B cell (primary cell): ENCODE measurements around the gene NPNT. TPM values are rescaled to one million over a fixed set of nuclear protein-coding genes. Genes with fewer than 3 reads are reported as not detected.

Source experiments
- ATAC-seq: fragments of 200-7000 bp; cut with Tn5 transposase; one replicate; pipeline ENCODE4 v1.10.0; 2021; ENCODE audit warnings: low read depth, mild to moderate bottlenecking, moderate number of reproducible peaks, moderate library complexity
- CTCF ChIA-PET: fragments of 350-600 bp; sonication (Branson Sonifier 250); formaldehyde crosslinking; loops from one replicate; lab custom pipeline; 2021; ENCODE audit warnings: antibody characterized with exemption, inconsistent platforms; lab: Charles Lee
- POLR2A ChIA-PET: fragments of 350-600 bp; sonication (Branson Sonifier 250); formaldehyde crosslinking; loops from one replicate; lab custom pipeline; 2021; ENCODE audit warnings: antibody characterized with exemption; lab: Charles Lee
- DNase-seq: peaks from one replicate; pipeline ENCODE4 v3.0.0; 2013
- H2AFZ ChIP-seq: 2 replicates; pipeline ENCODE4 v1.6.1; 2012; ENCODE audit warnings: mild to moderate bottlenecking, low read depth, low read length; ENCODE audit not compliant: insufficient read depth, poor library complexity, severe bottlenecking
- H3K27ac ChIP-seq, 2 donors: 1 replicate in 1 of 2; 2 replicates in 1 of 2; pipeline ENCODE4 v1.5.1; 2012 to 2013; ENCODE audit warnings: low read length in 2 of 2, mild to moderate bottlenecking in 2 of 2, moderate library complexity in 1 of 2
- H3K27me3 ChIP-seq, 4 experiments: fragments of 200-600 bp in 1 of 4; sonication (generic) in 1 of 4; replicated peaks in 1 of 4; 1 replicate in 2 of 4; 2 replicates in 2 of 4; pipeline versions ENCODE4 v1.6.1 to v1.7.0; 2013 to 2016; ENCODE audit warnings: low read length in 3 of 4, mild to moderate bottlenecking in 2 of 4, mixed read lengths in 1 of 4, moderate library complexity in 1 of 4; ENCODE audit not compliant: insufficient read depth in 4 of 4, control insufficient read depth in 3 of 4; ENCODE audit errors: control extremely low read depth in 1 of 4
- H3K36me3 ChIP-seq, 2 experiments: replicated peaks in 1 of 2; 1 replicate in 1 of 2; 2 replicates in 1 of 2; pipeline versions ENCODE4 v1.6.1 to v1.7.1; 2013; ENCODE audit warnings: low read length in 1 of 2; ENCODE audit not compliant: insufficient read depth in 2 of 2, control insufficient read depth in 1 of 2; ENCODE audit errors: control extremely low read depth in 1 of 2, extremely low read depth in 1 of 2
- H3K4me1 ChIP-seq, 2 donors: fragments of 200-600 bp in 1 of 2; sonication (generic) in 1 of 2; 1 replicate in 1 of 2; 2 replicates in 1 of 2; pipeline versions ENCODE4 v1.5.1 to v1.6.1; 2013 to 2017; ENCODE audit warnings: low read length in 2 of 2; ENCODE audit not compliant: control insufficient read depth in 2 of 2, insufficient read depth in 2 of 2
- H3K4me2 ChIP-seq: replicated peaks from 2 replicates; pipeline ENCODE3; 2012; ENCODE audit warnings: mild to moderate bottlenecking, low read depth, low read length; ENCODE audit not compliant: poor library complexity, severe bottlenecking
- H3K4me3 ChIP-seq, 5 experiments: fragments of 200-600 bp in 1 of 5; sonication (generic) in 1 of 5; 1 replicate in 3 of 5; 2 replicates in 2 of 5; pipeline versions ENCODE4 v1.5.1 to v1.7.0; 2011 to 2016; ENCODE audit warnings: low read length in 4 of 5, mild to moderate bottlenecking in 4 of 5, low read depth in 2 of 5, control low read depth in 1 of 5, moderate library complexity in 1 of 5; ENCODE audit not compliant: insufficient read depth in 1 of 5; ENCODE audit errors: control extremely low read depth in 1 of 5, extremely low read depth in 1 of 5
- H3K79me2 ChIP-seq: fragments of 200-600 bp; sonication (generic); one replicate; pipeline ENCODE4 v1.6.0; 2016; ENCODE audit warnings: low read length; ENCODE audit not compliant: control insufficient read depth, insufficient read depth
- H3K9ac ChIP-seq: fragments of 200-600 bp; sonication (generic); 2 replicates; pipeline ENCODE4 v1.6.1; 2017; ENCODE audit warnings: mild to moderate bottlenecking, low read length, moderate library complexity
- H3K9me3 ChIP-seq, 3 donors: one replicate each; pipeline versions ENCODE4 v1.6.1 to v1.7.1; 2013; ENCODE audit warnings: low read length in 2 of 3; ENCODE audit not compliant: control insufficient read depth in 2 of 3, insufficient read depth in 1 of 3; ENCODE audit errors: control extremely low read depth in 1 of 3
- H4K20me1 ChIP-seq: 2 replicates; pipeline ENCODE4 v1.6.0; 2012; ENCODE audit warnings: mild to moderate bottlenecking, low read length; ENCODE audit not compliant: insufficient read depth, control insufficient read depth, poor library complexity, severe bottlenecking
- H3K27ac Mint-ChIP-seq: one replicate; pipeline ENCODE4 v1.8.0; 2021; ENCODE audit warnings: mixed read lengths
- H3K27me3 Mint-ChIP-seq: one replicate; pipeline ENCODE4 v1.8.0; 2021; ENCODE audit warnings: mixed read lengths
- H3K4me1 Mint-ChIP-seq: one replicate; pipeline ENCODE4 v1.8.0; 2021; ENCODE audit warnings: mixed read lengths
- H3K4me3 Mint-ChIP-seq: one replicate; pipeline ENCODE4 v1.8.0; 2021; ENCODE audit warnings: mixed read lengths
- H3K9me3 Mint-ChIP-seq: one replicate; pipeline ENCODE4 v1.8.0; 2022; ENCODE audit warnings: mixed read lengths; ENCODE audit not compliant: insufficient read depth
- CTCF ChIP-seq: fragments of 200-600 bp; IDR thresholded peaks from one replicate; pipeline ENCODE4 v1.8.0; 2022; ENCODE audit warnings: antibody characterized with exemption, mild to moderate bottlenecking
- EZH2 ChIP-seq: IDR thresholded peaks from 2 replicates; pipeline ENCODE4 v1.6.1; 2012; ENCODE audit warnings: borderline replicate concordance, low read depth, mild to moderate bottlenecking, moderate library complexity, low read length; ENCODE audit not compliant: insufficient read depth, poor library complexity, severe bottlenecking
- WGBS: methylation state at CpG from one replicate; pipeline ENCODE4 v1.1.5; 2013; ENCODE audit warnings: missing lambda C conversion rate; ENCODE audit not compliant: insufficient coverage; 5-methylcytosine and 5-hydroxymethylcytosine counted together
- intact Hi-C: fragments of 100-400 bp; cut with micrococcal nuclease; formaldehyde crosslinking; loops from one replicate; pipeline ENCODE4 v1.10.0; 2022
- polyA plus RNA-seq: library from polyadenylated mRNA; depleted of rRNA; stranded (reverse); fragments of >200 nt; gene quantifications from 2 replicates; pipeline ENCODE4 v1.2.3, GENCODE V29; 2012
- total RNA-seq, 2 donors: library from RNA; stranded (reverse); fragments of 120-200 nt in 1 of 2; gene quantifications; 1 replicate in 1 of 2; 2 replicates in 1 of 2; pipeline versions ENCODE4 v1.2.3 to v1.2.4, GENCODE V29; 2013 to 2022

NPNT gene
- total and polyA plus RNA-seq, 2 donors (not counting 1 experiment from before 2014, with no cell fraction given): not detected

- intact Hi-C loops: no loop called here
- no peak overlapping the region for H3K4me2 ChIP-seq
- ChIA-PET CTCF (no interaction called here), POLR2A (no interaction called here)
- 94% methylated on average over 3 of the region's 5 CpGs for WGBS
- H4K20me1 ChIP-seq: no peaks in the 10 kb centered on the region
- H3K27ac ChIP-seq: no peak overlapping the region
- no peaks in the 10 kb centered on the region for H3K27me3 ChIP-seq
- ATAC-seq (no peak), DNase-seq (no peak)
- H2AFZ ChIP-seq: no peak overlapping the region
- TF ChIP-seq EZH2 (no peak), CTCF (no peak)
- Mint-ChIP-seq H3K9me3 (peaks cover 8% of the 10 kb centered on the region), H3K27ac (no peak overlapping the region), H3K4me1 (no peaks in the 10 kb centered on the region), H3K4me3 (no peak overlapping the region), H3K27me3 (no peaks in the 10 kb centered on the region)
- no peaks in the 10 kb centered on the region for H3K4me1 ChIP-seq
- no peaks in the 10 kb centered on the region for H3K36me3 ChIP-seq
- no peaks in the 10 kb centered on the region for H3K9me3 ChIP-seq
- no peaks in the 10 kb centered on the region for H3K79me2 ChIP-seq
- no peak overlapping the region for H3K4me3 ChIP-seq
- no peak overlapping the region for H3K9ac ChIP-seq
These were observed 122.7 kb downstream of the NPNT start for GRCh38 chr4:106017975-106018374.

GRCh38 chr4:106019771-106020170, 124.5 kb downstream of the NPNT start:
- no peak overlapping the region for H3K4me2 ChIP-seq
- no peaks in the 10 kb centered on the region for H3K9me3 ChIP-seq
- TF ChIP-seq CTCF: no peak
- TF ChIP-seq EZH2: no peak
- Mint-ChIP-seq H3K4me1 (no peaks in the 10 kb centered on the region), H3K27me3 (no peaks in the 10 kb centered on the region), H3K4me3 (no peak overlapping the region), H3K27ac (no peak overlapping the region), H3K9me3 (peaks cover 2% of the 10 kb centered on the region)
- H2AFZ ChIP-seq: no peak overlapping the region
- no peaks in the 10 kb centered on the region for H3K36me3 ChIP-seq
- H3K27me3 ChIP-seq: no peaks in the 10 kb centered on the region
- no peak for DNase-seq
- H4K20me1 ChIP-seq: no peaks in the 10 kb centered on the region
- no peak overlapping the region for H3K27ac ChIP-seq
- no peaks in the 10 kb centered on the region for H3K79me2 ChIP-seq
- ATAC-seq: no peak
- ChIA-PET CTCF (no interaction called here), POLR2A (no interaction called here)
- no peaks in the 10 kb centered on the region for H3K4me1 ChIP-seq
- no peak overlapping the region for H3K4me3 ChIP-seq
- no peak overlapping the region for H3K9ac ChIP-seq
- intact Hi-C loops: no loop called here

Other genes with a start within 250 kb of the NPNT start
- gene INTS12, start 186.8 kb upstream of the NPNT start, total RNA-seq: 18.4 and 19.1 TPM in 2 replicates
- 21.6 and 23.5 TPM in 2 replicates for gene INTS12, start 186.8 kb upstream of the NPNT start, polyA plus RNA-seq
- 12.8 and 13.2 TPM in 2 replicates for gene GSTCD, start 186.7 kb upstream of the NPNT start, total RNA-seq
- 5.0 and 5.4 TPM in 2 replicates for gene GSTCD, start 186.7 kb upstream of the NPNT start, polyA plus RNA-seq